BLaER1 (cell line): ENCODE data around the gene SLC8A1.

ENCODE experiments used
- H3K27ac ChIP-seq: shearing (Covaris generic); formaldehyde crosslinking; 2 replicates; pipeline ENCODE4 v1.8.1; 2022
- H3K27me3 ChIP-seq: shearing (Covaris generic); formaldehyde crosslinking; 2 replicates; pipeline ENCODE4 v1.8.1; 2022
- H3K36me3 ChIP-seq: shearing (Covaris generic); formaldehyde crosslinking; 2 replicates; pipeline ENCODE4 v1.8.1; 2022
- H3K4me1 ChIP-seq: shearing (Covaris generic); formaldehyde crosslinking; 2 replicates; pipeline ENCODE4 v1.8.1; 2022
- H3K4me2 ChIP-seq: shearing (Covaris generic); formaldehyde crosslinking; 2 replicates; pipeline ENCODE4 v1.8.1; 2022
- H3K4me3 ChIP-seq: shearing (Covaris generic); formaldehyde crosslinking; 2 replicates; pipeline ENCODE4 v1.8.1; 2022
- H3K9ac ChIP-seq: shearing (Covaris generic); formaldehyde crosslinking; 2 replicates; pipeline ENCODE4 v1.8.1; 2022
- H3K9me3 ChIP-seq: shearing (Covaris generic); formaldehyde crosslinking; 2 replicates; pipeline ENCODE4 v1.8.1; 2022
- H4K20me1 ChIP-seq: shearing (Covaris generic); formaldehyde crosslinking; 2 replicates; pipeline ENCODE4 v1.8.1; 2022
- Cebpa-rat ChIP-seq: shearing (Covaris generic); IDR thresholded peaks from 2 replicates; pipeline ENCODE4 v1.8.1; 2022

SLC8A1 gene

DNA sequence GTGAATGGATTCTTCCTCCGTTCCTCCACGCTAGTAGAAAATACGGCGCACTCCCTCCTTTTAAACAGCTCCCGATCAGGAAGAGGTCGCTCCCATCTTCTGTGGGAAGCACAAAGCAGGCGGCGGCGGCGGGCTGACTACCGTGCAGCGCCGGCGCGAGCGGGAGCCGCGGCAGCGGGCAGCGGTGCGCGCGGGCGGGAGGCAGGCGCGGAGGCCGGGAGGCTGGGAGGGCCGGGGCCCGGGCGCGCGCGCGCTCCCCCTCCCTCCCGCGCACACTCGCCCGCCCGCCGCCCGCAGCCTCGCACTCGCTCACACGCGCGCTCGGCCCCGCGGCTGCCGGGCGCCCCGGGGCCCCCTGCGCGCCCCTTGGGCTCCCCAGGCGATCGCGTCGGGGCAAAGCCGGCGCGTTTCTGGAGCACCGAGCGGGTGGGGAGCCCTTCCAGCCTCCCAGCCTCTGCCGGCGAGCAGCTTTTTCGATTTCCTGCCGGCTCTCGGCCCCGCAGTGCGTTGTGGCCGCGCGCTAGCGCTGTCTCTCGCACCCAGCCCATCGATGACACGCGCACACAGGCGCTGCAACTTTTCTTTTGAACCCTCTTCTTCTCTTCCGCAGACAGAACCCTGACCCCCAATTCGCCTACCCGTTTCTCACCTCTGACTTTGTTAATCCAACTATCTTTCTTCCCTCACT is at the start of gene SLC8A1:
Gene SLC8A1 (minus strand): TSS at position 173 of the 688 bp plus-strand sequence.
- Histone ChIP-seq H3K36me3 (peaks cover 5% of the 10 kb centered on the region; the same call in 1 of the 2 replicates), H3K4me1 (peaks cover 37% of the 10 kb centered on the region), H3K4me2 (peak within 1 kb of the TSS; percentile 89), H3K9me3 (no peaks in the 10 kb centered on the region), H3K27me3 (no peaks in the 10 kb centered on the region), H3K4me3 (peak within 1 kb of the TSS; percentile 80), H3K27ac (peak within 1 kb of the TSS; percentile 75), H3K9ac (peak within 1 kb of the TSS; percentile 81), H4K20me1 (no peaks in the 10 kb centered on the region)
- TF ChIP-seq Cebpa-rat, result no peak

DNA sequence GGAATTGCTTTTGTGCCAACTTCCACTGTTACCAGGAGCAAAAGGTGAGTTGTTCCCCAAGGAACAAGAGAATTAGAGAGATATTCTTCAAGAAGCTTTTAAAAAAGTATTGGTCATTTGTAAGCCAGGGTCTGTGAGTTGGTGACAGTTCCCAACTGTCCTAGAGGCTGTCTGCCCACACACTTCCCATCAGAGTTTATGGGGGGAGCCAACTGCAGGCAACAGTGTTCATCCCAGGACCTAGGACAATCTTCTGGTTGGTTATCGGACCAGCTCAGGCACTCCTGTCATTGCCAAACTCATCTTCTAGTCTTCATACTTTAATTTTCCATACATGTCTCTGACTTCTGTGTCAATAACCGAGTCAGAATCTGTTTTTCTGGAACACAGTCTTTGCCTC is 47.5 kb upstream of the SLC8A1 start:
- H3K9me3 ChIP-seq, result no peaks in the 10 kb centered on the region
- H3K27ac ChIP-seq, result no peak overlapping the region
- H3K4me3 ChIP-seq, result no peak overlapping the region
- no peaks in the 10 kb centered on the region for H4K20me1 ChIP-seq
- no peaks in the 10 kb centered on the region for H3K36me3 ChIP-seq
- no peak overlapping the region for H3K9ac ChIP-seq
- H3K4me2 ChIP-seq, result no peak overlapping the region
- H3K4me1 ChIP-seq, result peaks cover 5% of the 10 kb centered on the region; the same call in 1 of the 2 replicates
- no peak for TF ChIP-seq Cebpa-rat
- H3K27me3 ChIP-seq, result no peaks in the 10 kb centered on the region

DNA sequence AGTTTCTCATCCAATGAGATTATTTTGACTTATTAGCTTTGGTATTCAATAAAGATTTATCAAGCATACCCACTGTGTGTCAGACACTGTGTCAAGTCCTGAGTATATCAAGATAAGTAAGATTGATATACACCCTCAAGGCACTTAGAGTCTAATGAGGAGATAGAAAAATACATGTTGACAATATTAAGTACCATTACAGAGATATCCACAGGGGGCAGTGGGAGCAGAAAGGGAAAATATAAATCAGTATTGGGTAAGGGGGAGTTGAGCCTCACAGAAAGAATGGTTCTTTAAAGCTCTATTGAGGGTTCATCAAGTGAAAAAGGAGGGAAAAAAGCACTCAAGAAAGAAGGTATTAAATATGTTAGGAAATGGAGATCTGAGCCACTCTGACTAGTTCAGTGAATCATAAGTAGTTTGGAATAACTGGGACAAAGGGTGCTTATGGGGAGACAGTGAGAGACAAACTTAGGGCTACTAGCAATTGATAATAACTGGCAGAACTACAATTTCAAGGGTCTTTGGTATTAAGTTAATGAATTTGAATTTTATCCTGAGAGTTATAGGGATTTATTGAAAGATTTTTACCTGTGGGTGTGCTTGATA is 45.5 kb upstream of the SLC8A1 start:
- TF ChIP-seq Cebpa-rat, result no peak
- Histone ChIP-seq H3K4me3 (no peak overlapping the region), H3K27ac (no peak overlapping the region), H3K9me3 (no peaks in the 10 kb centered on the region; the same call in 1 of the 2 replicates), H3K27me3 (no peaks in the 10 kb centered on the region), H3K36me3 (no peaks in the 10 kb centered on the region), H3K9ac (no peak overlapping the region), H3K4me1 (peaks cover 5% of the 10 kb centered on the region; the same call in 1 of the 2 replicates), H3K4me2 (no peak overlapping the region), H4K20me1 (no peaks in the 10 kb centered on the region)

DNA sequence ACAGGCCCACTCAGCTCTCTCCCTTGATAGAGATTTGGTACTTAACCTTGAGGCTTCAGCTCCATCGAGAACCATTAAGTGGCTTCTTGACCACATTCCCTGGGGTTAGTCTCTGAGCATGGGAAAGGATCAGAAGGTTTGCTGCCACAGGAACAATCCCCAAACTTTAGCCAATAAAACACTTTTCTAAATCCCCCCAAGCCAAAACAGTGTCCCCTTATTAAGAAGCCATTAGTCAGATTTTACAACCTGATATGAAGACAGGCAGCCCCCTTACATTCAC is 37.7 kb upstream of the SLC8A1 start:
- Histone ChIP-seq H3K27me3 (no peaks in the 10 kb centered on the region), H3K9ac (peak overlapping the region; percentile 71), H3K36me3 (no peaks in the 10 kb centered on the region), H3K4me2 (peak overlapping the region; percentile 81), H3K27ac (peak overlapping the region; percentile 77), H3K4me1 (peaks cover 33% of the 10 kb centered on the region), H3K4me3 (peak overlapping the region; percentile 50), H4K20me1 (no peaks in the 10 kb centered on the region), H3K9me3 (no peaks in the 10 kb centered on the region; the same call in 1 of the 2 replicates)
- no peak for TF ChIP-seq Cebpa-rat

DNA sequence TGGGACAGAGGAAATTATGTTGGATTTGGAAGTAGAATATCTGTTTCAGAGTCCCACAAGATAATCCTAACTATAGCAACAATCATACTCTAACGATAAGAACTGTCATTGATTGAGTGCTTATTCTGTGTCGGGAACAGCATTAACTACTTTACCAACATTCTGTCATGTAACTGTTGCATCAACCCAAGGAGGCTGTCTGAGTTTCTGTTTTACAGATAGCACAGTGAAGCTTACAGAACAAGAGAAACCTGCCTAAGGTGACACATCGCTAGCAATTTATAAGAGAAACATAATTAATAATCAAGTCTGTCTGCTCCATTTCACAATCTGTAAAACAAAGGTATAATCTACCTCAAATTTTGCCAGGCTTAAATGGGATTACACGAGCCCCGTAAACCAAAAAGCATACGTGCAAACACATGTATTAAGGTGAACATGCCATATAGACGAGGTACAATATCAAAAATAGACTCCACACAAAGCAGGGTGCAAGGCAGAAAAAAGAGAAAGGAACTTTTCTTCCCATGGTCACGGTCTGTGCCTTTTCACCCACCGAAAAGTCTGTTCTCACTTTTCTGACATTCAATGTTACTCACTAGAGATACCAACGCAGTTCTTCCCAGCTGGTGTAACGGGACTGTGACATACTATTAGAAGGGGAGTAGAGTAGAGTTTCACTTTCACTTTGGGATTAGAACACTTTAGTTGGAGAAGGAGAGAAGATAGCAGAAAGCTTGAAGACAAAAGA is 37.2 kb upstream of the SLC8A1 start:
- TF ChIP-seq Cebpa-rat, result no peak
- Histone ChIP-seq H3K27ac (peak overlapping the region; percentile 77), H3K9ac (peak overlapping the region; percentile 71), H3K4me3 (peak overlapping the region; percentile 50), H4K20me1 (no peaks in the 10 kb centered on the region), H3K27me3 (no peaks in the 10 kb centered on the region), H3K9me3 (no peaks in the 10 kb centered on the region; the same call in 1 of the 2 replicates), H3K4me2 (peak overlapping the region; percentile 81), H3K36me3 (no peaks in the 10 kb centered on the region), H3K4me1 (peaks cover 33% of the 10 kb centered on the region)

DNA sequence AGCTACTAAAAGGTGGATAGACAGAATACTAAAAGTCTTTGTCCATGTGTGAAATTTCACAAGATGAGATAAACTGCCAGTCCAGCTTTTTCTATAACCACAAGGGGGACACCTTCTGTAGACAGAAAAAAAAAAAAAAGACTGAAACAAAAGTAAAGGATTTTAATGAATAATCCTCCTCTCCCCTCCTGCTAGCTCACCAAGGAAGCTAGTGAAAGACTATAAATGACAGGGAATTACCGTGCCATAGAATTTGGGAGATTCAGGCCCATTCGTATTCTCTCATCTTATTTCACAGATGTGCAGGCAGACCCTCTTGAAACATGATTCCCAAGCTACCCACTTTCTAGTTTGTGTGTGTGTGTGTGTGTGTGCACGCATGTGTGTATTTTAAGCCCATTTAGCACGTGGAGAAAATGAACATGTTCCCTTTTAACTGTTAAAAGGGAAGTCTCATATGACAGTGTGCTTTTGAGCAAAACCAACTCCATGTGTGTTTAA is 36.3 kb upstream of the SLC8A1 start:
- Histone ChIP-seq H3K27me3 (no peaks in the 10 kb centered on the region), H3K36me3 (no peaks in the 10 kb centered on the region), H3K4me1 (peaks cover 33% of the 10 kb centered on the region), H3K4me2 (peak overlapping the region; percentile 81), H4K20me1 (no peaks in the 10 kb centered on the region), H3K9ac (no peak overlapping the region), H3K27ac (no peak overlapping the region), H3K4me3 (no peak overlapping the region), H3K9me3 (no peaks in the 10 kb centered on the region; the same call in 1 of the 2 replicates)
- TF ChIP-seq Cebpa-rat, result no peak

DNA sequence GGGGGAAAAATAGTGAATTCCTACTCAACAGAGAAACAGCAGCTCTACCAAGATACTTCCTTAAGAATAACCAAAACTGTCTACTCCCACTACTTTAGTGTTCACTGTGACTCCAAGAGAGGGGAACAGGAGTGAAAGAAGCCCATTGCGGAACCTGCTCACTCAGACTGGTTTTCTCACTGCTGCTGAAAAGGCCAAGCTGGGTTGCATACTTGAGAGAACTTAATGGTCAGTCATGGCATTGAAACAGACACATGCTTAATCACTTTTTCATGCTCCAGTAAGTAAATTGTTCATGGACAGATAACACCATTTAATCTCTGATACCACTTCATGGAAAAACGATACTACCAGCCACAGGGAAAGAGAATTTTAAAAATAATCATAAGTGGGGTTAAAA is 35.7 kb upstream of the SLC8A1 start:
- no peak for TF ChIP-seq Cebpa-rat
- Histone ChIP-seq H3K4me2 (peak overlapping the region; percentile 81), H3K27me3 (no peaks in the 10 kb centered on the region), H3K27ac (0 out of 2 replicates have a peak overlapping the region, but pooled peaks have one; percentile 1), H3K4me3 (no peak overlapping the region), H3K9me3 (no peaks in the 10 kb centered on the region), H3K36me3 (no peaks in the 10 kb centered on the region), H4K20me1 (no peaks in the 10 kb centered on the region), H3K9ac (no peak overlapping the region), H3K4me1 (peaks cover 33% of the 10 kb centered on the region)

DNA sequence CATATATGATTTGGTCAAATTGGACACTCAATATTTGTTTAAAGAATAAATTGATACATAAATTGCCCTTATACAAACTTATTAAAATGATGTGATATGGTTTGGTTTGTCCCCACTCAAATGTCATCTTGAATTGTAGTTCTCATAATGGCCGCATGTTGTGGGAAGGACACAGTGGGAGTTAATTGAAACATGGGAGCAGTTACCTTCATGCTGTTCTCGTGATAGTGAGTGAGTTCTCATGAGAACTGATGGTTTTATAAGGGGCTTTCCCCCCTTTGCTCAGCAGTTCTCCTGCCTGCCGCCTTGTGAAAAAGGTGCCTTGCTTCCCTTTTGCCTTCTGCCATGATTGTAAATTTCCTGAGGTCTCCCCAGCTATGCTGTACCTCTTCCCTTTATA is 34.0 kb upstream of the SLC8A1 start:
- Histone ChIP-seq H3K9ac (no peak overlapping the region), H3K4me1 (peaks cover 33% of the 10 kb centered on the region), H3K36me3 (no peaks in the 10 kb centered on the region), H3K27ac (no peak overlapping the region), H3K27me3 (no peaks in the 10 kb centered on the region), H3K4me3 (no peak overlapping the region), H4K20me1 (no peaks in the 10 kb centered on the region), H3K4me2 (no peak overlapping the region), H3K9me3 (no peaks in the 10 kb centered on the region)
- TF ChIP-seq Cebpa-rat, result no peak

DNA sequence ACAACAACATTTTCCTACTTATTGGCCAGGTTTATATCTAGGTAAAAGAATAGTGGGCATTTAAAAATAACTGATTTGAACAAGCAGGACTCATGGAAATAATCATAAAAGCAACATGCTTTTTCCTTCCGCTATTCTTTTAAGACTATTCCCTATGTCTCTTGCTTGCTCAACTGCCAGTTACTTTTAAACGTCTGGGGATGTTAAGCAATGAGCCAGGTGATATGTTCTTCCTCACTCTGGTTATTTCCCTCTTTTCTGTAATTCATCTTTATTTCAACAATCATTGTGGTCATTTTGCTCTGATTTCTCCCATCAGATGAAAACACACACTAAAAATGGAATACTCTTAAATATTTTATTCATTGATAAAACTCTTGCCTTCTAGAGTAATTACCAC is 33.4 kb upstream of the SLC8A1 start:
- H3K4me2 ChIP-seq, result no peak overlapping the region
- H3K4me1 ChIP-seq, result peaks cover 33% of the 10 kb centered on the region
- H3K27me3 ChIP-seq, result no peaks in the 10 kb centered on the region
- no peaks in the 10 kb centered on the region for H4K20me1 ChIP-seq
- no peaks in the 10 kb centered on the region for H3K36me3 ChIP-seq
- no peak overlapping the region for H3K27ac ChIP-seq
- H3K4me3 ChIP-seq, result no peak overlapping the region
- H3K9ac ChIP-seq, result no peak overlapping the region
- TF ChIP-seq Cebpa-rat, result no peak
- H3K9me3 ChIP-seq, result no peaks in the 10 kb centered on the region
